ENCODE results near the gene BUD13.

The BUD13 gene

DNA sequence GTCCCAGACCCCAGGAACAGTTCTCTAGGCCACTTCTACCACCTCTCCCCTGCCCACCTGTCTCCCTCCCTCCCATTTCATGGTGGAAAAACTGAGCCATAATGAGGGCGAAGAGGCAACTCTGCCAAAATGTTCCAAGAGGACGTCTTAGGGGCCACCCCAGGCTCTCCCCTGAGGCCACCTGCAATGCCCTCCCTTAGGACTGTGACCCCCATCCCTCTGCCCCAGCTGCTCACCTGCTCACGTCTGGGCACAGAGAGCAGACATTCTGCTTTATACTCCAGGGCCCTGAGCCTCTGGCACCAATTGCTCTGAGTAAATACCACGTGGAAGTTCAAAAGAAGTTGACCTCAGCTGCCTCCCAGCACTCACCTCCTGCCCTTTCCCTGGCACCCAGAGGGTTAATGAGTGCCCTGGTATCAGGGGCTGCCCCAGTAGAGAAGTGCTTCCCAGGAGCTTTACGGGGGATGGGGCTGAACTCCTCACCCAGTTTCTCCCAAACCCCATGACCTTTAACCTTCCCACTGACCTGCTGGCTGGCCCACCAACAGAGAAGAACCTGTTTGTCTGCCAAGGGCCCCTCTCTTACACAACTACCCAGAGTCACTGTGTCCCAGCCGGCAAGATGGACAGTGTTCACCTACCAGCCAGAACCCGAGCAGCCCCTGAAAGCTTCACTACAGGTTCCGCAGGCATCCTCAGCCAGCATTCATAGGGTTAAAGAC lies 19.5 kb upstream of the BUD13 start:
- H3K4me3 ChIP-seq (replicated peaks; ENCODE audit: insufficient read depth, low read length) = no peak overlapping the region
- no peak overlapping the region for H3K27ac ChIP-seq (replicated peaks)
- DNase-seq (ENCODE audit: low read depth in 1 of 2, low spot score in 1 of 2) = no peak
- TF ChIP-seq, protein P1, sequence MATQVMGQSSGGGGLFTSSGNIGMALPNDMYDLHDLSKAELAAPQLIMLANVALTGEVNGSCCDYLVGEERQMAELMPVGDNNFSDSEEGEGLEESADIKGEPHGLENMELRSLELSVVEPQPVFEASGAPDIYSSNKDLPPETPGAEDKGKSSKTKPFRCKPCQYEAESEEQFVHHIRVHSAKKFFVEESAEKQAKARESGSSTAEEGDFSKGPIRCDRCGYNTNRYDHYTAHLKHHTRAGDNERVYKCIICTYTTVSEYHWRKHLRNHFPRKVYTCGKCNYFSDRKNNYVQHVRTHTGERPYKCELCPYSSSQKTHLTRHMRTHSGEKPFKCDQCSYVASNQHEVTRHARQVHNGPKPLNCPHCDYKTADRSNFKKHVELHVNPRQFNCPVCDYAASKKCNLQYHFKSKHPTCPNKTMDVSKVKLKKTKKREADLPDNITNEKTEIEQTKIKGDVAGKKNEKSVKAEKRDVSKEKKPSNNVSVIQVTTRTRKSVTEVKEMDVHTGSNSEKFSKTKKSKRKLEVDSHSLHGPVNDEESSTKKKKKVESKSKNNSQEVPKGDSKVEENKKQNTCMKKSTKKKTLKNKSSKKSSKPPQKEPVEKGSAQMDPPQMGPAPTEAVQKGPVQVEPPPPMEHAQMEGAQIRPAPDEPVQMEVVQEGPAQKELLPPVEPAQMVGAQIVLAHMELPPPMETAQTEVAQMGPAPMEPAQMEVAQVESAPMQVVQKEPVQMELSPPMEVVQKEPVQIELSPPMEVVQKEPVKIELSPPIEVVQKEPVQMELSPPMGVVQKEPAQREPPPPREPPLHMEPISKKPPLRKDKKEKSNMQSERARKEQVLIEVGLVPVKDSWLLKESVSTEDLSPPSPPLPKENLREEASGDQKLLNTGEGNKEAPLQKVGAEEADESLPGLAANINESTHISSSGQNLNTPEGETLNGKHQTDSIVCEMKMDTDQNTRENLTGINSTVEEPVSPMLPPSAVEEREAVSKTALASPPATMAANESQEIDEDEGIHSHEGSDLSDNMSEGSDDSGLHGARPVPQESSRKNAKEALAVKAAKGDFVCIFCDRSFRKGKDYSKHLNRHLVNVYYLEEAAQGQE (IDR thresholded peaks at IDR 0.05; ENCODE audit: insufficient replicate concordance, low read depth) = no peak
- TF ChIP-seq SPI1 (IDR thresholded peaks at IDR 0.05; ENCODE audit: borderline replicate concordance, low read depth) = no peak
- H3K27me3 ChIP-seq (ENCODE audit: insufficient read depth, poor library complexity, severe bottlenecking) = no peaks in the 10 kb centered on the region

GRCh38 chr11:116791813-116792143 lies 19.0 kb upstream of the BUD13 start, which contains the start of gene APOA5:
Gene APOA5 (minus strand): TSS chr11:116791879. CDS start chr11:116791860, 19 bp downstream.
- Histone ChIP-seq H3K4me3 (replicated peaks; ENCODE audit: insufficient read depth, low read length) (no peak within 1 kb of the TSS), H3K27ac (replicated peaks) (no peak within 1 kb of the TSS), H3K27me3 (ENCODE audit: insufficient read depth, poor library complexity, severe bottlenecking) (no peaks in the 10 kb centered on the region)
- TF ChIP-seq GABPA (IDR thresholded peaks at IDR 0.05; ENCODE audit: low read depth) = no peak
- TF ChIP-seq, protein P1 (IDR thresholded peaks at IDR 0.05; ENCODE audit: insufficient replicate concordance, low read depth) = no peak
- TF ChIP-seq POLR2AphosphoS5 (IDR thresholded peaks at IDR 0.05; ENCODE audit: low read depth) = no peak
- TF ChIP-seq, protein P2, sequence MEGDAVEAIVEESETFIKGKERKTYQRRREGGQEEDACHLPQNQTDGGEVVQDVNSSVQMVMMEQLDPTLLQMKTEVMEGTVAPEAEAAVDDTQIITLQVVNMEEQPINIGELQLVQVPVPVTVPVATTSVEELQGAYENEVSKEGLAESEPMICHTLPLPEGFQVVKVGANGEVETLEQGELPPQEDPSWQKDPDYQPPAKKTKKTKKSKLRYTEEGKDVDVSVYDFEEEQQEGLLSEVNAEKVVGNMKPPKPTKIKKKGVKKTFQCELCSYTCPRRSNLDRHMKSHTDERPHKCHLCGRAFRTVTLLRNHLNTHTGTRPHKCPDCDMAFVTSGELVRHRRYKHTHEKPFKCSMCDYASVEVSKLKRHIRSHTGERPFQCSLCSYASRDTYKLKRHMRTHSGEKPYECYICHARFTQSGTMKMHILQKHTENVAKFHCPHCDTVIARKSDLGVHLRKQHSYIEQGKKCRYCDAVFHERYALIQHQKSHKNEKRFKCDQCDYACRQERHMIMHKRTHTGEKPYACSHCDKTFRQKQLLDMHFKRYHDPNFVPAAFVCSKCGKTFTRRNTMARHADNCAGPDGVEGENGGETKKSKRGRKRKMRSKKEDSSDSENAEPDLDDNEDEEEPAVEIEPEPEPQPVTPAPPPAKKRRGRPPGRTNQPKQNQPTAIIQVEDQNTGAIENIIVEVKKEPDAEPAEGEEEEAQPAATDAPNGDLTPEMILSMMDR (IDR thresholded peaks at IDR 0.05; ENCODE audit: insufficient read depth, low read length) = no peak
- TF ChIP-seq SPI1 (IDR thresholded peaks at IDR 0.05; ENCODE audit: borderline replicate concordance, low read depth) = no peak
- DNase-seq (ENCODE audit: low read depth in 1 of 2, low spot score in 1 of 2) = no peak

DNA sequence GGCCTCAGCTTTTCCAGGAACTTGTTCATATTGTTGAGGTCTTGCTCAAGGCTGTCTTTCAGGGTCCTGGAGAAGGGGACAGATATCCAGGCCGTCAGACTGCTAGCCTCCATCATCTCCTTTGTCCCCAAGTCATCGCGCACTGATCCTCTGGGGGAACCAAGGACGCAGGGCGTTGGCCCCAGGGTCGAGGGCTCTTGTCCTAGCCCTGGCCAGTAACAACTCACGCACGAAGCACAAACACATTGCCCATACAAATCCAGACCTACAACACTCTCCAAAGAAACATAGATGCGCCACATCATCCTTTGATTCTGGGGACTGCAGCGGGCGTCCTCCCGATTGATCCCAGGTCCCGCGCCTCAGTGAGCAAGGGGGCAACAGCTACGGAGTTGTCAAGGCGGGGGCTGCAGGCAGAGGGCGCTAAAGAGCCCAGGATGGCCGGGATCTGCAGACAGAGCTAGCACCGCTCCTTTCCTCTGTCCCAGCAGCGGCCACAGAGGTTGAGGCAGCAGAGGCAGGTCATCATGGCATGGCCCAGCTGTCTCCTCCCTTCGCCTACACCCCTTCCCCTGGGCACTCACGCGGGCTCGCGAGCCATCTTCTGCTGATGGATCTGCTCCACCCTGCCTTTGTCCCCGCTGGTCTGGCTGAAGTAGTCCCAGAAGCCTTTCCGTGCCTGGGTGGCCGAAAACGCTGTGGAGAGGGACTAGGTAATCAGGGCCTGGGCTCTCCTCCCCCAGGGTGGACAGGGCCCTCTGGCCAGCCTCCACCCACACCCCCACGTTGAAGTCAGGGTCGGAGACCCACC lies 18.4 kb upstream of the BUD13 start:
- H3K4me3 ChIP-seq (replicated peaks; ENCODE audit: insufficient read depth, low read length) = no peak overlapping the region
- no peaks in the 10 kb centered on the region for H3K27me3 ChIP-seq (ENCODE audit: insufficient read depth, poor library complexity, severe bottlenecking)
- H3K27ac ChIP-seq (replicated peaks) = no peak overlapping the region
- TF ChIP-seq, protein P2 (IDR thresholded peaks at IDR 0.05; ENCODE audit: insufficient read depth, low read length) = peak; percentile 70
- TF ChIP-seq SPI1 (IDR thresholded peaks at IDR 0.05; ENCODE audit: borderline replicate concordance, low read depth) (no peak), POLR2AphosphoS5 (IDR thresholded peaks at IDR 0.05; ENCODE audit: low read depth) (no peak), GABPA (IDR thresholded peaks at IDR 0.05; ENCODE audit: low read depth) (no peak)
- TF ChIP-seq, protein P1 (IDR thresholded peaks at IDR 0.05; ENCODE audit: insufficient replicate concordance, low read depth) = no peak
- peak; percentile 62 to 72 for DNase-seq (ENCODE audit: low read depth in 1 of 2, low spot score in 1 of 2)
